Endothelial cell of umbilical vein (primary cell): Measurements from ENCODE around the gene IVD. TPM values are rescaled to one million over a fixed set of nuclear protein-coding genes. Genes with fewer than 3 reads are reported as not detected.

Source experiments
- BruUV-seq: library from RNA; stranded (reverse); fragments of 400-500 nt; replicated peaks from 2 replicates; lab custom pipeline; 2021; lab: Mats Ljungman, UMichigan
- CTCF ChIA-PET: fragments of 300-600, 350-600 bp; sonication (Branson Sonifier 250); formaldehyde crosslinking; loops from one replicate; lab custom pipeline; 2021; ENCODE audit warnings: antibody characterized with exemption, inconsistent platforms; lab: Charles Lee
- POLR2A ChIA-PET: fragments of 300-600, 350-600 bp; sonication (Branson Sonifier 250); formaldehyde crosslinking; loops from one replicate; lab custom pipeline; 2021; ENCODE audit warnings: antibody characterized with exemption, inconsistent platforms; lab: Charles Lee
- DNase-seq: peaks from one replicate; pipeline ENCODE4 v3.0.0-alpha.2; 2011; ENCODE audit warnings: low read depth, low spot score
- FAIRE-seq: peaks from 2 replicates; lab custom pipeline; 2011; peaks lifted over from hg19 to GRCh38; lab: Jason Lieb, UNC
- H2AFZ ChIP-seq: 2 replicates; pipeline ENCODE4 v1.6.0; 2012; ENCODE audit warnings: low read depth, low read length, control low read depth, inconsistent platforms
- H3K27ac ChIP-seq: 2 replicates; pipeline ENCODE4 v1.5.1; 2011; ENCODE audit warnings: low read depth, mild to moderate bottlenecking, control low read depth, low read length, moderate library complexity; ENCODE audit not compliant: insufficient read depth
- H3K27me3 ChIP-seq, 2 experiments: 2 replicates each; pipeline versions ENCODE4 v1.6.0 to v1.6.1; 2011; ENCODE audit warnings: low read length in 2 of 2, mixed read lengths in 1 of 2; ENCODE audit not compliant: control insufficient read depth in 2 of 2, insufficient read depth in 2 of 2
- H3K36me3 ChIP-seq, 2 experiments: 2 replicates in 1 of 2; 3 replicates in 1 of 2; pipeline ENCODE4 v1.5.1; 2011; ENCODE audit warnings: low read length in 2 of 2, mild to moderate bottlenecking in 1 of 2, moderate library complexity in 1 of 2; ENCODE audit not compliant: control insufficient read depth in 2 of 2, insufficient read depth in 2 of 2; ENCODE audit errors: extremely low read depth in 1 of 2
- H3K4me1 ChIP-seq: 3 replicates; pipeline ENCODE4 v1.5.1; 2011; ENCODE audit warnings: mild to moderate bottlenecking, low read length; ENCODE audit not compliant: control insufficient read depth, insufficient read depth; ENCODE audit errors: extremely low read depth
- H3K4me2 ChIP-seq: 2 replicates; pipeline ENCODE4 v1.6.1; 2011; ENCODE audit warnings: low read length, control low read depth, mixed read lengths; ENCODE audit not compliant: insufficient read depth
- H3K4me3 ChIP-seq, 3 experiments: fragments of 200-600 bp in 1 of 3; sonication (generic), shearing (Covaris generic) in 1 of 3; replicated peaks in 1 of 3; 2 replicates each; pipeline ENCODE4 v1.5.1; 2011 to 2016; ENCODE audit warnings: control low read depth in 3 of 3, low read length in 3 of 3, mild to moderate bottlenecking in 2 of 3, inconsistent platforms in 1 of 3, low read depth in 1 of 3, moderate library complexity in 1 of 3; ENCODE audit not compliant: insufficient read depth in 1 of 3
- H3K79me2 ChIP-seq: 2 replicates; pipeline ENCODE4 v1.6.0; 2012; ENCODE audit warnings: low read length, inconsistent platforms; ENCODE audit not compliant: control insufficient read depth, insufficient read depth
- H3K9ac ChIP-seq: replicated peaks from 2 replicates; pipeline ENCODE3; 2011; ENCODE audit warnings: low read length, control low read depth; ENCODE audit not compliant: insufficient read depth; ENCODE audit errors: extremely low read depth
- H3K9me1 ChIP-seq: replicated peaks from 3 replicates; pipeline ENCODE4 v1.6.0; 2011; ENCODE audit warnings: mild to moderate bottlenecking, low read length; ENCODE audit not compliant: control insufficient read depth, insufficient read depth; ENCODE audit errors: extremely low read depth
- H3K9me3 ChIP-seq: replicated peaks from 2 replicates; pipeline ENCODE4 v1.5.1; 2012; ENCODE audit warnings: low read length, inconsistent platforms; ENCODE audit not compliant: control insufficient read depth, insufficient read depth
- H4K20me1 ChIP-seq: replicated peaks from 2 replicates; pipeline ENCODE3; 2011; ENCODE audit warnings: mild to moderate bottlenecking, low read length; ENCODE audit not compliant: control insufficient read depth, insufficient read depth; ENCODE audit errors: extremely low read depth
- CTCF ChIP-seq, 2 donors: IDR thresholded peaks; 1 replicate in 1 of 2; 2 replicates in 1 of 2; pipeline ENCODE4 v1.5.1; 2011; ENCODE audit warnings: low read length in 2 of 2, mild to moderate bottlenecking in 2 of 2, moderate library complexity in 2 of 2, control low read depth in 1 of 2, inconsistent platforms in 1 of 2, low read depth in 1 of 2; ENCODE audit not compliant: insufficient read depth in 1 of 2; ENCODE audit errors: extremely low read depth in 1 of 2
- EZH2 ChIP-seq: IDR thresholded peaks from 2 replicates; pipeline ENCODE4 v1.6.1; 2012; ENCODE audit warnings: borderline replicate concordance, low read depth, mild to moderate bottlenecking, moderate library complexity, low read length, inconsistent platforms; ENCODE audit not compliant: severe bottlenecking
- FOS ChIP-seq: IDR thresholded peaks from 2 replicates; pipeline ENCODE4 v1.6.1; 2011; ENCODE audit warnings: mild to moderate bottlenecking, low read length, moderate library complexity, borderline replicate concordance; ENCODE audit not compliant: insufficient read depth
- GATA2 ChIP-seq: IDR thresholded peaks from 2 replicates; pipeline ENCODE4 v1.7.0; 2011; ENCODE audit warnings: low read depth, mild to moderate bottlenecking, moderate library complexity, mixed read lengths, low read length; ENCODE audit not compliant: insufficient read length, insufficient read depth
- JUN ChIP-seq: IDR thresholded peaks from 2 replicates; pipeline ENCODE4 v1.6.1; 2011; ENCODE audit warnings: borderline replicate concordance, low read depth; ENCODE audit not compliant: insufficient read length, insufficient read depth
- MAX ChIP-seq: IDR thresholded peaks from 2 replicates; pipeline ENCODE4 v1.6.1; 2011; ENCODE audit not compliant: insufficient read depth, insufficient read length
- MYC ChIP-seq: IDR thresholded peaks from one replicate; pipeline ENCODE4 v1.6.1; 2011; ENCODE audit warnings: mild to moderate bottlenecking, low read depth, low read length
- POLR2A ChIP-seq: IDR thresholded peaks from 2 replicates; pipeline ENCODE4 v1.6.1; 2012; ENCODE audit warnings: low read depth, mild to moderate bottlenecking, control low read depth, low read length
- POLR2AphosphoS5 ChIP-seq: IDR thresholded peaks from 2 replicates; pipeline ENCODE4 v1.6.1; 2012; ENCODE audit warnings: low read depth, mild to moderate bottlenecking, control low read depth, low read length, moderate library complexity; ENCODE audit not compliant: insufficient read depth
- dilution Hi-C: fragments of 300-500 bp; cut with MboI; formaldehyde crosslinking; loops from one replicate; pipeline ENCODE4 v1.15.0; 2019; ENCODE audit warnings: low sequenced_read_pairs; ENCODE audit not compliant: extremely low pct_ligation_motif_present
- intact Hi-C: fragments of 100-400 bp; cut with micrococcal nuclease; formaldehyde crosslinking; loops from one replicate; pipeline ENCODE4 v1.10.0; 2022
- polyA plus RNA-seq, 4 experiments: library from polyadenylated mRNA; depleted of rRNA in 3 of 4; stranded (reverse) in 3 of 4; unstranded in 1 of 4; fragments of >200 nt; gene quantifications; 2 replicates each; pipeline versions ENCODE4 v1.2.1 to v1.2.3, GENCODE V29; 2011 to 2012; ENCODE audit warnings: missing spikeins in 1 of 4
- total RNA-seq: library from RNA; stranded (reverse); gene quantifications from 2 replicates; pipeline ENCODE4 v1.2.3, GENCODE V29; 2021

IVD gene
- total and polyA plus RNA-seq, 2 donors (not counting 3 experiments of a cell fraction or from before 2014, with no cell fraction given): 34.1 to 62.5 TPM

DNA sequence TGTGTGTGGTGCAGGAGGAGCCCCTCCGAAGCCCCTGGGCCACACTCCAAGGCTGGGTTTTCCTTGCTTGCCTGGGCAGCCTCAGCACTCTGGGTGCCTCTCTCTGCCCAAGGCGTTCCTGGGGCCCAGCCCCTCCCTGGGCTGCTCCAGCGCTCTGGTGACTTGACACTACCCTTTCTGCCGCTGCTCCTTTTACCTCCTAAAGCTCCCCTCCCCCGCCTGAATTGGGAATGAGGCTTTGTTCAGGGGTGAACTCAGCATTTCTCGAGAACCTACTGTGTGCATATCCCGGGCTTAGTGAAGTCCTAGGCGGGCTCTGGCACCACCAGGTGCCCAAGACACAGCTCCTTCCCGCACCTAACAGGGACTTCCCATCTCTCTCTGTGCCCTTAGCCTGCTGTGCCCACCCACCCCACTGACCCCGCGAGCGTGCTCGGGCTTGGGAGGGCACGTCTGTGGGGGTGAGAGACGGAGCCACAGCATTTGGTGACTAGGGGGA lies 33.9 kb downstream of the IVD start:
- BruUV-seq: no TSS peak
- Histone ChIP-seq H3K9me3 (no peaks in the 10 kb centered on the region), H2AFZ (no peak overlapping the region), H3K27me3 (peaks cover 51 to 55% of the 10 kb centered on the region in 2 experiments), H3K27ac (no peak overlapping the region), H3K4me1 (peaks cover 6% of the 10 kb centered on the region), H3K36me3 (no peaks in the 10 kb centered on the region), H4K20me1 (peaks cover 2% of the 10 kb centered on the region), H3K4me3 (peak overlapping the region in 1 of 3 experiments; percentile 91), H3K9me1 (no peaks in the 10 kb centered on the region), H3K9ac (no peak overlapping the region), H3K4me2 (peak overlapping the region; percentile 75), H3K79me2 (peaks cover 17% of the 10 kb centered on the region)
- dilution Hi-C loops: no loop called here
- POLR2A ChIA-PET: interaction anchor here (0.6 kb wide), 1 partner anchor 121 kb away, joined by 5 read pairs; no protein-coding TSS in a partner anchor
- no peak for DNase-seq
- intact Hi-C loops: no loop called here
- FAIRE-seq: no peak
- TF ChIP-seq JUN (no peak), MYC (no peak), MAX (no peak), FOS (no peak), GATA2 (no peak), POLR2AphosphoS5 (no peak), POLR2A (no peak), EZH2 (no peak), CTCF (IDR thresholded peaks at IDR 0.05; ENCODE audit: extremely low read depth in 1 of 2, insufficient read depth in 1 of 2, low read depth in 1 of 2, low read length in 2 of 2) (no peak)
- CTCF ChIA-PET: interaction anchor here (1.2 to 1.8 kb wide), 4 partner anchors 8 to 165 kb away, joined by 4 to 5 read pairs (median 4); partner anchors contain the start of gene IVD
